Measurements from ENCODE around the gene ZNF296. TPM values are rescaled to one million over a fixed set of nuclear protein-coding genes. Genes with fewer than 3 reads are reported as not detected.

The ZNF296 gene
- total RNA-seq, 5 donors from 2014 or later (not counting 1 experiment from before 2014, with no cell fraction given): 1.4 to 4.3 (median 3.5) TPM

- Mint-ChIP-seq H3K27me3 (no peaks in the 10 kb centered on the region), H3K4me3 (no peak overlapping the region), H3K4me1 (no peaks in the 10 kb centered on the region), H3K9me3 (no peaks in the 10 kb centered on the region), H3K27ac (peak overlapping the region in 1 of 2 donors; percentile 28), H3K36me3 (peaks cover 23% of the 10 kb centered on the region)
- no peaks in the 10 kb centered on the region for H3K4me1 ChIP-seq (ENCODE audit: control insufficient read depth in 1 of 2, extremely low read depth in 1 of 2, insufficient read depth in 2 of 2, low read length in 2 of 2)
- POLR2A ChIA-PET: interaction anchor here (0.6 kb wide), 2 partner anchors 92 to 1562 kb away, joined by 5 to 6 read pairs; no protein-coding TSS in a partner anchor
- H3K9me3 ChIP-seq: no peaks in the 10 kb centered on the region
- peaks cover 35 to 69% of the 10 kb centered on the region in 2 donors for H3K36me3 ChIP-seq (ENCODE audit: control insufficient read depth in 2 of 2, extremely low read depth in 1 of 2, insufficient read depth in 1 of 2, low read length in 1 of 2)
- no peak for ATAC-seq (replicated peaks in 1 of 4)
- H3K27ac ChIP-seq (ENCODE audit: low read length): no peak overlapping the region
- WGBS (ENCODE audit: insufficient coverage): 96% methylated on average over 29 of the region's 38 CpGs
- CTCF ChIA-PET: no interaction called here
- no peak overlapping the region for H3K4me3 ChIP-seq (ENCODE audit: control insufficient read depth in 1 of 2, extremely low read depth in 1 of 2, low read length in 1 of 2)
- no peak for DNase-seq
- H3K27me3 ChIP-seq (replicated peaks in 1 of 2; ENCODE audit: control insufficient read depth in 2 of 2, extremely low read depth in 1 of 2, insufficient read depth in 2 of 2, low read length in 1 of 2): no peaks in the 10 kb centered on the region
Observed at GRCh38 chr19:45066921-45067661, 9.2 kb downstream of the ZNF296 start.

DNA sequence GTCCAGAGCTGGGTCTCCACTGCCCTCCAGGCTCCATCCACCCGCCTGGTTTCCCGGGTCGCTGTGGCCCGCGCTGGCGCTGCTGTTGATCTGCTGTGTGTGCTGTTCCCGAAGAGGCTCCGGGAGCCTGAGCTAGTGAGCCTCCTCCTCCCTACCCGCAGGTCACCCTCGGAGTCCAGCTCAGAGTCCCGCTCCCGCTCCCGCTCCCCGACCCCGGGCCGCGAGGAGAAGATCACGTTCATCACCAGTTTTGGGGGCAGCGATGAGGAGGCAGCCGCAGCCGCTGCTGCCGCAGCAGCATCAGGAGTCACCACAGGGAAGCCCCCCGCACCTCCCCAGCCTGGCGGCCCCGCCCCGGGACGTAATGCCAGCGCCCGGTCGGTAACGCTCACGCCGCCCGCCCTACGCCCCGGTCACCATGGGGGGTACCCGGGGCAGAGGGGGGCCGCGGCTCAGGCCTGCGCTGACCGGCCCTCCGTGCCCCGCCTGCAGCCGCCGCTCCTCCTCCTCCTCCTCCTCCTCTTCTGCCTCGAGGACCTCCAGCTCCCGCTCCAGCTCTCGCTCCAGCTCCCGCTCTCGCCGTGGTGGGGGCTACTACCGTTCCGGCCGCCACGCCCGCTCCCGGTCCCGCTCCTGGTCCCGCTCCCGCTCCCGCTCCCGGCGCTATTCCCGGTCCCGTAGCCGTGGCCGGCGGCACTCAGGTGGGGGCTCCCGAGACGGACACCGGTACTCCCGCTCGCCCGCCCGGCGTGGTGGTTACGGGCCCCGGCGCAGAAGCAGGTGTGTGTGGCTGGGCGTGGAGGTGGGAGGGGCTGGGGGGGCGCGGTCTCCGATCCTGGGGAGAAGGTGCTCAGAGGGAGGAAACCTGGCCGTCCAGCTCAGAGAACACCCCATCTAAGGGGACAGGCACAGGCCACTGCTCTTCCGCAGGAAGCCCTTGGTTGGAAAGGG, 12.2 kb downstream of the ZNF296 start:
- ChIA-PET CTCF (interaction anchor here in 1 of 2 donors (0.6 kb wide), 1 partner anchor 23 kb away, joined by 7 read pairs; no protein-coding TSS in a partner anchor), POLR2A (no interaction called here)
- H3K4me1 ChIP-seq (ENCODE audit: control insufficient read depth in 1 of 2, extremely low read depth in 1 of 2, insufficient read depth in 2 of 2, low read length in 2 of 2): peaks cover 0 to 7% of the 10 kb centered on the region in 2 experiments
- no peaks in the 10 kb centered on the region for H3K9me3 ChIP-seq
- no peak for DNase-seq
- H3K36me3 ChIP-seq (ENCODE audit: control insufficient read depth in 2 of 2, extremely low read depth in 1 of 2, insufficient read depth in 1 of 2, low read length in 1 of 2): peaks cover 32 to 76% of the 10 kb centered on the region in 2 donors
- Mint-ChIP-seq H3K4me3 (no peak overlapping the region), H3K27me3 (no peaks in the 10 kb centered on the region), H3K4me1 (peaks cover 3 to 10% (median 3%) of the 10 kb centered on the region in 3 donors), H3K36me3 (peaks cover 37% of the 10 kb centered on the region), H3K9me3 (no peaks in the 10 kb centered on the region), H3K27ac (no peak overlapping the region)
- no peak overlapping the region for H3K4me3 ChIP-seq (ENCODE audit: control insufficient read depth in 1 of 2, extremely low read depth in 1 of 2, low read length in 1 of 2)
- no peak for ATAC-seq (replicated peaks in 1 of 4)
- no peak overlapping the region for H3K27ac ChIP-seq (ENCODE audit: low read length)
- no peaks in the 10 kb centered on the region for H3K27me3 ChIP-seq (replicated peaks in 1 of 2; ENCODE audit: control insufficient read depth in 2 of 2, extremely low read depth in 1 of 2, insufficient read depth in 2 of 2, low read length in 1 of 2)
- WGBS (ENCODE audit: insufficient coverage): over 99% methylated on average over 51 of the region's 85 CpGs

DNA sequence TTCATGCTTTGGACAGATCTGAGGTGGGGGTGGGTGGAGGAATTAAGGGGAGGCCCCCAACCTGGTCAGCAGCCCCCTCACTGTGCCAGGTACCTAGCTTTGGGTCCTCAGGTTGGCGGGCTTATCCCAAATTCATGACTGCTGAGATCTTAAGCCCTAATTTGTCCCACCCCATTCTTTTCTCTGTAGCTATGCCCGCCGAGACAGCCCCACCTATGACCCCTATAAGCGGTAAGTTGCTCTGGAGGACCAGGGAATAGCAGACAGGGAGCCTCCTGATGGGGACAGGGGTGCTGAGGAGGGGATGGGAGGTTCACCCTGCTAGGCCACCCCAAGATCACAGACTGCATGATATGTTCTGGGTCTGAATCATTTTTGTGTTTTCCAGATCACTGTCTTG, 14.3 kb downstream of the ZNF296 start:
- Mint-ChIP-seq H3K4me1 (peaks cover 4 to 11% (median 5%) of the 10 kb centered on the region in 3 donors), H3K9me3 (no peaks in the 10 kb centered on the region), H3K36me3 (peaks cover 50% of the 10 kb centered on the region), H3K27me3 (no peaks in the 10 kb centered on the region), H3K27ac (no peak overlapping the region), H3K4me3 (no peak overlapping the region)
- POLR2A ChIA-PET: interaction anchor here in 1 of 2 donors (0.5 kb wide), 1 partner anchor 54 kb away, joined by 11 read pairs; no protein-coding TSS in a partner anchor
- no peak for ATAC-seq (replicated peaks in 1 of 4)
- no peaks in the 10 kb centered on the region for H3K9me3 ChIP-seq
- peaks cover 38 to 85% of the 10 kb centered on the region in 2 donors for H3K36me3 ChIP-seq (ENCODE audit: control insufficient read depth in 2 of 2, extremely low read depth in 1 of 2, insufficient read depth in 1 of 2, low read length in 1 of 2)
- no peaks in the 10 kb centered on the region for H3K27me3 ChIP-seq (replicated peaks in 1 of 2; ENCODE audit: control insufficient read depth in 2 of 2, extremely low read depth in 1 of 2, insufficient read depth in 2 of 2, low read length in 1 of 2)
- H3K4me1 ChIP-seq (ENCODE audit: control insufficient read depth in 1 of 2, extremely low read depth in 1 of 2, insufficient read depth in 2 of 2, low read length in 2 of 2): peaks cover 0 to 7% of the 10 kb centered on the region in 2 experiments
- DNase-seq: no peak
- WGBS (ENCODE audit: insufficient coverage): no CpG with 5 or more reads among the region's 4 CpGs
- no peak overlapping the region for H3K27ac ChIP-seq (ENCODE audit: low read length)
- CTCF ChIA-PET: no interaction called here
- H3K4me3 ChIP-seq (ENCODE audit: control insufficient read depth in 1 of 2, extremely low read depth in 1 of 2, low read length in 1 of 2): no peak overlapping the region

DNA sequence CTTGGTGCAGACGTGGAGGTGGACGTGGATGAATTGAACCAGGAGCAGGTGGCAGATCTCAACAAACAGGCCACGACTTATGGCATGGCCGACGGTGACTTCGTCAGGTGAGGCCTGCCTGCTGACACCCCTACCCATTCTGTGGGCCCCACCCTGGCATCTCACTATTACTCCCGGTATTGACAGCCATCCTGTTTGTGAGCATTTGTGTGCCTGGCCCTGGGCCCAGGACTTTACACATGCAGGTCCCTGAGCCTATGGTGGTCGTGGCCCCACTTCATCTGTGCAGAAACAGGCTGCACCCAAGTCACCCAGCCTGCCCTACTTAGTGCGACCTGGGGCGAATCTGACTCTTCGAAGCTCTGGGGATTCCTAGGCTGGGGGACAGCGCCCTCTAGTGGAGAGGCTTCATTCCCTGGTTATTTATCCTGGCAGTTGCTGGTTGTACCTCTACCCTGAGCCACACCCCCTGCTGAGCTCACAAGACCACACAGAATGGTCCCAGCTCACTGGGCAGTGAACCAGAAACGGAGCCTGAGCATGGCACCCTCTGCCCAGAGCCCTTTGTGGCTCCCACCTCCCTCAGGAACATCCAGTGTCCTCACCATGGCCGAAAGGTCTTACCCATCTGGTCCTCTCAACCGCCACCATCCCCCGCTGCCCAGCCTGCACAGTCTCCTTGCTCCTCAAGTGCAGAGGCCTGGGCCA, 16.9 kb downstream of the ZNF296 start:
- Mint-ChIP-seq H3K9me3 (no peaks in the 10 kb centered on the region), H3K4me3 (no peak overlapping the region), H3K27me3 (no peaks in the 10 kb centered on the region), H3K27ac (no peak overlapping the region), H3K4me1 (peaks cover 4 to 11% (median 5%) of the 10 kb centered on the region in 3 donors), H3K36me3 (peaks cover 52% of the 10 kb centered on the region)
- peak; percentile 59 to 91 (median 80) for DNase-seq
- ChIA-PET CTCF (interaction anchor here (0.6 to 1.4 kb wide), 10 partner anchors 18 to 336 kb away, joined by 3 to 9 read pairs (median 3); partner anchors contain the start of genes CLASRP (in 1 of the 2) and NECTIN2 (in 1 of the 2)), POLR2A (interaction anchor here in 1 of 2 donors (0.5 kb wide), 1 partner anchor 20 kb away, joined by 3 read pairs; no protein-coding TSS in a partner anchor)
- H3K4me3 ChIP-seq (ENCODE audit: control insufficient read depth in 1 of 2, extremely low read depth in 1 of 2, low read length in 1 of 2): no peak overlapping the region
- H3K27ac ChIP-seq (ENCODE audit: low read length): no peak overlapping the region
- peak; percentile 71 to 89 (median 86) for ATAC-seq (replicated peaks in 1 of 4)
- H3K36me3 ChIP-seq (ENCODE audit: control insufficient read depth in 2 of 2, extremely low read depth in 1 of 2, insufficient read depth in 1 of 2, low read length in 1 of 2): peaks cover 49 to 89% of the 10 kb centered on the region in 2 donors
- peaks cover 0 to 7% of the 10 kb centered on the region in 2 experiments for H3K4me1 ChIP-seq (ENCODE audit: control insufficient read depth in 1 of 2, extremely low read depth in 1 of 2, insufficient read depth in 2 of 2, low read length in 2 of 2)
- 72% methylated on average over 16 of the region's 16 CpGs for WGBS (ENCODE audit: insufficient coverage)
- no peaks in the 10 kb centered on the region for H3K9me3 ChIP-seq
- no peaks in the 10 kb centered on the region for H3K27me3 ChIP-seq (replicated peaks in 1 of 2; ENCODE audit: control insufficient read depth in 2 of 2, extremely low read depth in 1 of 2, insufficient read depth in 2 of 2, low read length in 1 of 2)

DNA sequence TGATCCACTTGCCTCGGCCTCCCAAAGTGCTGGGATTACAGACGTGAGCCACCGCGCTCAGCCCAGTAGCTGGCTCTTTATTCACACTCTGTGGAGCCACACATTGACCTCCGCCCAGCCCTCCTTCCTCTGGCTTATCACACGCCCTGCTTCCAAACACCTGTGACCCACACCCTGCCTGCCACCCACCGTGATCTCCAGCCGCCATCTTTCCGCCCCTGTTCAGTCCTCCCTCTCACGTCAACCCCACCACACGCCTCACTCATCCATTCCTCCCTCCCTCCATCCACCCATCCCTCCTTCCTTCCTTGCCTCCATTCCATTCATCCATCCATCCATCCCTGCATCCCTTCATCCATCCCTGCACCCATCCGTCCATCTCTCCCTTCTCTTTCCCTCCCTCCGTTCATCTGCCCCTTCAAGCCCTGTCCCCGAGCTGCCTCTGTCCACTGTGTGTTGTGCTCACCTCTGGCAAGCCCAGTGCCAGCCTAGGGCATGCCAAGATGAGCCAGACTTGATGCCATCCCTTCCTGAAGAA, 17.6 kb downstream of the ZNF296 start:
- 92% methylated on average over 14 of the region's 14 CpGs for WGBS (ENCODE audit: insufficient coverage)

More for the DNA sequence above, 17.6 kb downstream of the ZNF296 start:
- ChIA-PET POLR2A (no interaction called here), CTCF (interaction anchor here (1.0 to 1.4 kb wide), 4 partner anchors 20 to 213 kb away, joined by 3 to 9 read pairs (median 4); partner anchors contain the start of genes CLASRP (in 1 of the 2) and NECTIN2 (in 1 of the 2))
- Mint-ChIP-seq H3K27ac (no peak overlapping the region), H3K4me3 (no peak overlapping the region), H3K9me3 (no peaks in the 10 kb centered on the region), H3K36me3 (peaks cover 55% of the 10 kb centered on the region), H3K27me3 (no peaks in the 10 kb centered on the region), H3K4me1 (peaks cover 4 to 11% (median 5%) of the 10 kb centered on the region in 3 donors)
- Histone ChIP-seq H3K36me3 (ENCODE audit: control insufficient read depth in 2 of 2, extremely low read depth in 1 of 2, insufficient read depth in 1 of 2, low read length in 1 of 2) (peaks cover 46 to 93% of the 10 kb centered on the region in 2 donors), H3K27me3 (replicated peaks in 1 of 2; ENCODE audit: control insufficient read depth in 2 of 2, extremely low read depth in 1 of 2, insufficient read depth in 2 of 2, low read length in 1 of 2) (no peaks in the 10 kb centered on the region), H3K4me3 (ENCODE audit: control insufficient read depth in 1 of 2, extremely low read depth in 1 of 2, low read length in 1 of 2) (no peak overlapping the region), H3K9me3 (no peaks in the 10 kb centered on the region), H3K27ac (ENCODE audit: low read length) (no peak overlapping the region), H3K4me1 (ENCODE audit: control insufficient read depth in 1 of 2, extremely low read depth in 1 of 2, insufficient read depth in 2 of 2, low read length in 2 of 2) (peaks cover 0 to 7% of the 10 kb centered on the region in 2 experiments)
- DNase-seq: no peak
- peak in 1 of 4 experiments; percentile 10 for ATAC-seq (replicated peaks in 1 of 4)
